Left renal cortex interstitium (tissue), 4 donors: ENCODE data around the gene SPDEF. TPM values are rescaled to one million over a fixed set of nuclear protein-coding genes. Genes with fewer than 3 reads are reported as not detected.

Experiments used
- DNase-seq, 4 donors: peaks; one replicate each; pipeline ENCODE4 v3.0.0-alpha.2; 2013; ENCODE audit warnings: low read depth in 4 of 4, low spot score in 2 of 4, missing footprints in 1 of 4
- polyA plus RNA-seq, 4 donors: library from polyadenylated mRNA; unstranded; fragments of 120-200 nt; gene quantifications; one replicate each; pipeline ENCODE4 v1.2.1, GENCODE V29; 2013; ENCODE audit not compliant: insufficient read length in 4 of 4

SPDEF gene
- polyA plus RNA-seq, 4 donors = 0.16 to 0.18 (median 0.17) TPM

GRCh38 chr6:34490390-34491090 is 65.6 kb downstream of the SPDEF start:
- DNase-seq = no peak

GRCh38 chr6:34489207-34489805 is 66.8 kb downstream of the SPDEF start:
- DNase-seq = no peak

Other genes starting within 250 kb of the SPDEF start
- 10 to 100 TPM; 14.8 to 28.1 (median 21.9) TPM for gene NUDT3, start 163.7 kb downstream of the SPDEF start, polyA plus RNA-seq
- 1,000 to 10,000 TPM; 1,098 to 1,629 (median 1,403) TPM for gene RPS10, start 130.3 kb downstream of the SPDEF start, polyA plus RNA-seq
- gene PACSIN1, start 90.3 kb downstream of the SPDEF start, polyA plus RNA-seq = 1 to 10 TPM in 2 of 4 donors, under 1 TPM in 2; 0.65 to 1.2 (median 0.84) TPM
- 10 to 100 TPM; 47.9 to 50.3 (median 48.8) TPM for gene ILRUN, start 140.4 kb upstream of the SPDEF start, polyA plus RNA-seq
- gene SNRPC, start 201.2 kb upstream of the SPDEF start, polyA plus RNA-seq = 100 to 1,000 TPM; 129 to 169 (median 148) TPM
- 10 to 100 TPM; 11.7 to 15.9 (median 14.4) TPM for gene BLTP3A, start 235.8 kb upstream of the SPDEF start, polyA plus RNA-seq